AG09319 (cell line): ENCODE data around the gene RASAL2.
"Not testable (repeated sequence)": the region's sequence is repeated elsewhere in the genome, so short reads cannot be mapped to it uniquely, and the experiment has no call there.

Experiments
- DNase-seq: peaks from one replicate; pipeline ENCODE4 v3.0.0-alpha.2; 2010; ENCODE audit warnings: low read depth; ENCODE audit errors: extremely low read depth
- TF ChIP-seq, protein P1 (sequence below): IDR thresholded peaks from 2 replicates; pipeline ENCODE4 v1.5.1; 2011; ENCODE audit warnings: low read depth, mild to moderate bottlenecking, inconsistent platforms, low read length, moderate library complexity

Gene RASAL2

DNA sequence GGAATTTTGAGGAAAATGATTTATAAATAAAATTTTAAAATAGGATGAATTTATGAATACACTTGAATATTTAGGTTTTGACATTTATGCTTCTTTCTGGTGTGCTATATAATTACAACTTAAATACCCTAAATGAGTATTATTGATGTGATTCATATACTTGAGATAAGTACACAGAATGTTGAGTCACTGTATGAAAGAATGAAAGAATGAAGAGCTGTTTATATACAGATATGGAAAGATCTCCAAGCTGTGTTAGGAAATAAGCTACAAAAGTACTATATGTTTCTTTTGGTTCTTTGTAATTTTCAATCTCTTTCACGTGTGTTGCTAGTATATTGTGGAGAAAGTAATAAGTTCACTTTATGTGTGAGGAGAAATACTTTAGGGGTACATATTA, 147.2 kb downstream of the RASAL2 start:
- no peak for DNase-seq
- TF ChIP-seq, protein P1, sequence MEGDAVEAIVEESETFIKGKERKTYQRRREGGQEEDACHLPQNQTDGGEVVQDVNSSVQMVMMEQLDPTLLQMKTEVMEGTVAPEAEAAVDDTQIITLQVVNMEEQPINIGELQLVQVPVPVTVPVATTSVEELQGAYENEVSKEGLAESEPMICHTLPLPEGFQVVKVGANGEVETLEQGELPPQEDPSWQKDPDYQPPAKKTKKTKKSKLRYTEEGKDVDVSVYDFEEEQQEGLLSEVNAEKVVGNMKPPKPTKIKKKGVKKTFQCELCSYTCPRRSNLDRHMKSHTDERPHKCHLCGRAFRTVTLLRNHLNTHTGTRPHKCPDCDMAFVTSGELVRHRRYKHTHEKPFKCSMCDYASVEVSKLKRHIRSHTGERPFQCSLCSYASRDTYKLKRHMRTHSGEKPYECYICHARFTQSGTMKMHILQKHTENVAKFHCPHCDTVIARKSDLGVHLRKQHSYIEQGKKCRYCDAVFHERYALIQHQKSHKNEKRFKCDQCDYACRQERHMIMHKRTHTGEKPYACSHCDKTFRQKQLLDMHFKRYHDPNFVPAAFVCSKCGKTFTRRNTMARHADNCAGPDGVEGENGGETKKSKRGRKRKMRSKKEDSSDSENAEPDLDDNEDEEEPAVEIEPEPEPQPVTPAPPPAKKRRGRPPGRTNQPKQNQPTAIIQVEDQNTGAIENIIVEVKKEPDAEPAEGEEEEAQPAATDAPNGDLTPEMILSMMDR, result no peak

DNA sequence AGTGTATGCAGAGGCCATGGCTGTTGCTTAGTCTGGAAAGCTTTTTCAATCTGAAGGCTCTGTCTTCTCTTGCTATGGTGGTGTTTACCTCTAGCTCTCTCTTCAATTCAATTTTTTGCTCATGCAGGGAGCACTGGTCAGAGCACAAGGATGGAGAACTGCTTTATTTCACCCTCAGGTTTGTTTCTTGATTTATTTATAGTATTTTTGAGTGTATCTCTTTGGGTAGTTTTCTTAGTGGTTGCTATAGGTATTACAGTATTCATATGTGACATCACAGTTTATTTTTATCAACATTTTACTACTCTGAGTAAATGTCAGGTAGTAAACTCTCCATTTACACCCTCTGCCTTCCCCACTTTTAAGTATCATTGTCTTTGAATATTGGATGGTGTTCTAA, 147.9 kb downstream of the RASAL2 start:
- TF ChIP-seq, protein P1, result no peak
- no peak for DNase-seq

DNA sequence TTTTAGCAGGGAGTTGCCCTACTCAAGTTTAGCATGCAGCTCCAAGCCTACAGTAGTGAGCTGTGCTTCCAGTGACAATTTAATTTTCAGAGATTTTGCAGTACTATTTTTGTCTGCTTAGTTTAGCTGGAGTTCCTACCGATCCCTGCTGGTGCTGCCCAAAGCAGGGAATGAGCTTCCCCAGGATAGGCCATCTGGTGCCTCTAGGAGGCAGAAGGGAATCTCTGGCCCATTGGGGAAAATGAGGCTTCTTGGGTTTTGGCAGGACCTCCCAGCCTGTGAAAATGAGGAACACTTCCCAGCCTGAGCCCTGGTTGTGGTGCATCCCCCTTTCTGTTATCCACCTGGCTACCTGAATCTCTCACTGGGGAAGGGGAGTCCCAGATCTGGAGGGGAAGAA, 149.2 kb downstream of the RASAL2 start:
- TF ChIP-seq, protein P1, result no peak
- no peak for DNase-seq

DNA sequence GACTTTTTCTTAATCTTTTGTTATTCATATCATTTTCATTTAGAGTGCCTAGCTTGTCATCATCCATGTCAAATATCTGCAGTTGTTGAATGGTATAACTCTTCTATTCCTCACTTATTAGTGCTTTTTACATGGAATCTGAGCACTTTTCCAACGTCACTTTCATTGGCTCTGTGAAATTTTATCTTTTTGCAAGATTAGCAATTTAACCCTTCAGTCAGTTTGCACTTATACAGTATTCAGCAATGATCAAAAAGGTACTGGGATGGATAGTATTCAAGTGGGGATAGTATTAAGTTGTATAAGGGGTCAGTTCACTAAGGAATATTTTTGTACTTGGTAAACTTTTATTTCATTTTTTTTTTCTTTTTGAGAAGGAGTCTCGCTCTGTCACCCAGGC, 150.0 kb downstream of the RASAL2 start:
- TF ChIP-seq, protein P1, result no peak
- DNase-seq, result no peak

DNA sequence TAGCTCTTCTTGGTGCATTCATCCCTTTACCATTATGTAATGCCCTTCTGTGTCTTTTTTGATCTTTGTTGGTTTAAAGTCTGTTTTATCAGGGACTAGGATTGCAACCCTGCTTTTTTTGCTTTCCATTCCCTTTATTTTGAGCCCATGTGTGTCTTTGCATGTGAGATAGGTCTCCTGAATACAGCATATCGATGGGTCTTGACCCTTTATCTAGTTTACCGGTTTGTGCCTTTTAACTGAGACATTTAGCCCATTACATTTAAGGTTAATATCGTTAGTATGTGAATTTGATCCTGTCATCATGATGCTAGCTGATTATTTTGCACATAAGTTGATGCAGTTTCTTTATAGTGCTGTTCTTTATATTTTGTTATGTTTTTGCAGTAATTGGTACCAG, 154.4 kb downstream of the RASAL2 start:
- DNase-seq, result not testable (repeated sequence)

DNA sequence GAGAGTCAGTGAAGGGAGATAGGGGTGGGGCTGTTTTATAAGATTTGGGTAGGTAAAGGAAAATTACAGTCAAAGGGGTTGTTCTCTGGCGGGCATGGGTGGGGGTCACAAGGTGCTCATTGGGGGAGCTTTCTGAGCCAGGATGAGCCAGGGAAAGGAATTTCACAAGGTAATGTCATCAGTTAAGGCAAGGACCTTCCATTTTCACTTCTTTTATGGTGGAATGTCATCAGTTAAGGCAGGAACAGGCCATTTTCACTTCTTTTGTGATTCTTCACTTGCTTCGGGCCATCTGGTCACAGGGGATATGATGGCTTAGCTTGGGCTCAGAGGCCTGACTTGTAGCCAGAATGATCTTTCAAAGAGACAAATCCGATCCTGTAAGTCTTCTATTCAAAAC, 159.7 kb downstream of the RASAL2 start:
- DNase-seq, result not testable (repeated sequence)

DNA sequence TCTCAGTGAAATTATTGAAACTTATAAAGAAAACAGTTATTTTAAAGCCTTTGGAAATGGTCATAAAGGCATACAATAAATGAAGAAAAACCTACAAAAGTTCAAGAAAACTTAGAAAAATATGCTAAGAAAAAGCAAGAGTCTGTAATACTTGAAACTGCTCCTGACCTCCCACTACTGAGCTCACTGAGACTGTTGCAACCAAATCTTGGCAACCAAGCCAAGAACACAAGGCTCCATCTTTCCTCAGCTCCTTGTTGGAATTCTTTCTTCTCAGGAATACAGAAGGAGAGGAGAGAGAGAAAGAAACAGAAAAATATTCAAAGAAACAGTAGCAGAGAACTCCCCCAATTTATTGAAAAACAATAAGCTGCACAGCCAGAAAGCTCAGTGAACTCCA, 160.5 kb downstream of the RASAL2 start:
- DNase-seq, result no peak
- TF ChIP-seq, protein P1, result no peak

DNA sequence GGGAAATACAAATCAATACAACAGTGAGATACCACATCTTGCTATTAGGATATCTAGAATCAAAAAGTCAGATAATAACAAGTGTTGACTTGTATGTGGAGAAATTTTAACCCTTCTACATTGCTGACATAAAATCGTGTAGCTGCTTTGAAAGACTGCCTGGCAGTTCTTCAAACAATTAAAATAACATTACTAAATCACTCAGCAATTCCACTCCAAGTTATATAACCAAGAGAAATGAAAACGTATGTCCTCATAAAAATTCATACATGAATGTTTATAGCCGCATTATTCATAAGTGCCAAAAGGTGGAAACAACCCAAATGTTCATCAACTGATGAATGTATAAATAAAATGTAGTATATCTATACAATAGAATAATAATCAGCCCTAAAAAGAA, 164.6 kb downstream of the RASAL2 start:
- TF ChIP-seq, protein P1, result no peak
- DNase-seq, result no peak

DNA sequence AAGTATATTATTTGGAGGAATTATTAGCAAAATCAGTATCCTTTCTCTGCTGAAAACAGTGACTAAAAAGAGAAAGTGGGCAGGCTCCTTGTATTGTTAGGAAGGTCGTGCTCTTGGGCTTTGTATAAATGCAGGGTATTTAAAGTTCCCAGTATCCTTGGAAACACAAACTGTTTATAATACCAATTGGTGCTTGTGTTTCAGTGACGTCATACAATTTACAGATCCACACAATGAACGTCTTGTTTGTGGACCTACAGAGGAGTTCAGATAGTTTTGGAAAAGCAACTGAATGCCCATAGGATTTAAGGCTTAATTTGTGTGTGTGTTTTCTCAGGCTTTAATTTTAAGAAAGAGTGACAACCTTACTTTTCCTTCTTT, 168.2 kb downstream of the RASAL2 start:
- TF ChIP-seq, protein P1, result no peak

More for the DNA sequence above, 168.2 kb downstream of the RASAL2 start:
- peak; percentile 43 for DNase-seq
